ENCODE measurements around the gene ADD1.

The ADD1 gene

GRCh38 chr4:2797545-2798305, 45.9 kb upstream of the ADD1 start:
- TF ChIP-seq SUZ12 (IDR thresholded peaks at IDR 0.05; ENCODE audit: extremely low read depth, insufficient read depth, insufficient read length) (no peak), YY1 (IDR thresholded peaks at IDR 0.05; ENCODE audit: insufficient read depth, insufficient read length) (no peak), ZNF274 (IDR thresholded peaks at IDR 0.05; ENCODE audit: low read depth, low read length) (no peak)
- Histone ChIP-seq H3K9ac (ENCODE audit: insufficient read length, low read depth) (no peak overlapping the region), H3K27me3 (ENCODE audit: insufficient read depth, insufficient read length) (peaks cover 18% of the 10 kb centered on the region), H3K9me3 (ENCODE audit: insufficient read depth, low read length) (no peaks in the 10 kb centered on the region), H3K4me3 (ENCODE audit: insufficient read length, low read depth) (peak overlapping the region; percentile 3), H3K4me1 (ENCODE audit: insufficient read depth, insufficient read length) (peaks cover 49% of the 10 kb centered on the region), H3K36me3 (ENCODE audit: insufficient read depth, insufficient read length, low read length) (no peaks in the 10 kb centered on the region)
- no peak for DNase-seq (ENCODE audit: low read depth, low spot score)

- no peaks in the 10 kb centered on the region for H3K9me3 ChIP-seq (ENCODE audit: insufficient read depth, low read length)
- TF ChIP-seq ZNF274 (IDR thresholded peaks at IDR 0.05; ENCODE audit: low read depth, low read length): no peak
- no peak for TF ChIP-seq SUZ12 (IDR thresholded peaks at IDR 0.05; ENCODE audit: extremely low read depth, insufficient read depth, insufficient read length)
- no peak for TF ChIP-seq YY1 (IDR thresholded peaks at IDR 0.05; ENCODE audit: insufficient read depth, insufficient read length)
- no peak overlapping the region for H3K4me3 ChIP-seq (ENCODE audit: insufficient read length, low read depth)
- peaks cover 50% of the 10 kb centered on the region for H3K4me1 ChIP-seq (ENCODE audit: insufficient read depth, insufficient read length)
- peaks cover 13% of the 10 kb centered on the region for H3K27me3 ChIP-seq (ENCODE audit: insufficient read depth, insufficient read length)
- peak overlapping the region; percentile 47 for H3K9ac ChIP-seq (ENCODE audit: insufficient read length, low read depth)
- no peaks in the 10 kb centered on the region for H3K36me3 ChIP-seq (ENCODE audit: insufficient read depth, insufficient read length, low read length)
- DNase-seq (ENCODE audit: low read depth, low spot score): no peak
Measured at GRCh38 chr4:2798399-2799223, 45.0 kb upstream of the ADD1 start.

- Histone ChIP-seq H3K36me3 (ENCODE audit: insufficient read depth, insufficient read length, low read length) (no peaks in the 10 kb centered on the region), H3K4me3 (ENCODE audit: insufficient read length, low read depth) (no peak overlapping the region), H3K9ac (ENCODE audit: insufficient read length, low read depth) (peak overlapping the region; percentile 47), H3K4me1 (ENCODE audit: insufficient read depth, insufficient read length) (peaks cover 43% of the 10 kb centered on the region), H3K9me3 (ENCODE audit: insufficient read depth, low read length) (no peaks in the 10 kb centered on the region), H3K27me3 (ENCODE audit: insufficient read depth, insufficient read length) (peaks cover 5% of the 10 kb centered on the region)
- DNase-seq (ENCODE audit: low read depth, low spot score): no peak
- TF ChIP-seq ZNF274 (IDR thresholded peaks at IDR 0.05; ENCODE audit: low read depth, low read length) (no peak), YY1 (IDR thresholded peaks at IDR 0.05; ENCODE audit: insufficient read depth, insufficient read length) (no peak), SUZ12 (IDR thresholded peaks at IDR 0.05; ENCODE audit: extremely low read depth, insufficient read depth, insufficient read length) (no peak)
Measured at GRCh38 chr4:2799224-2799911, 44.3 kb upstream of the ADD1 start.

- TF ChIP-seq YY1 (IDR thresholded peaks at IDR 0.05; ENCODE audit: insufficient read depth, insufficient read length): no peak
- DNase-seq (ENCODE audit: low read depth, low spot score): no peak
- Histone ChIP-seq H3K27me3 (ENCODE audit: insufficient read depth, insufficient read length) (no peaks in the 10 kb centered on the region), H3K9ac (ENCODE audit: insufficient read length, low read depth) (peak overlapping the region; percentile 66), H3K4me3 (ENCODE audit: insufficient read length, low read depth) (no peak overlapping the region), H3K4me1 (ENCODE audit: insufficient read depth, insufficient read length) (peaks cover 35% of the 10 kb centered on the region), H3K9me3 (ENCODE audit: insufficient read depth, low read length) (no peaks in the 10 kb centered on the region), H3K36me3 (ENCODE audit: insufficient read depth, insufficient read length, low read length) (no peaks in the 10 kb centered on the region)
Measured at GRCh38 chr4:2799971-2800690, 43.5 kb upstream of the ADD1 start.

GRCh38 chr4:2800691-2801596, 42.7 kb upstream of the ADD1 start:
- DNase-seq (ENCODE audit: low read depth, low spot score): no peak
- Histone ChIP-seq H3K9me3 (ENCODE audit: insufficient read depth, low read length) (no peaks in the 10 kb centered on the region), H3K27me3 (ENCODE audit: insufficient read depth, insufficient read length) (no peaks in the 10 kb centered on the region), H3K36me3 (ENCODE audit: insufficient read depth, insufficient read length, low read length) (no peaks in the 10 kb centered on the region), H3K4me1 (ENCODE audit: insufficient read depth, insufficient read length) (peaks cover 34% of the 10 kb centered on the region), H3K9ac (ENCODE audit: insufficient read length, low read depth) (peak overlapping the region; percentile 66), H3K4me3 (ENCODE audit: insufficient read length, low read depth) (peak overlapping the region; percentile 13)
- TF ChIP-seq YY1 (IDR thresholded peaks at IDR 0.05; ENCODE audit: insufficient read depth, insufficient read length): no peak
- TF ChIP-seq SUZ12 (IDR thresholded peaks at IDR 0.05; ENCODE audit: extremely low read depth, insufficient read depth, insufficient read length): no peak
- TF ChIP-seq ZNF274 (IDR thresholded peaks at IDR 0.05; ENCODE audit: low read depth, low read length): no peak

All from NT2/D1 (cell line).